Smooth muscle cell (in vitro differentiated cells): ENCODE results near the gene WNT5A. TPM values are rescaled to one million over a fixed set of nuclear protein-coding genes. Genes with fewer than 3 reads are reported as not detected.

Source experiments
- DNase-seq: peaks from one replicate; lab custom pipeline; 2025; ENCODE audit not compliant: unreplicated experiment; lab: John Stamatoyannopoulos, UW
- H2AFZ ChIP-seq: fragments of 200-600 bp; sonication (generic); 2 replicates; pipeline ENCODE4 v1.6.0; 2016; ENCODE audit warnings: antibody characterized with exemption, low read depth, mild to moderate bottlenecking
- H3F3A ChIP-seq: fragments of 200-600 bp; sonication (generic); 2 replicates; pipeline ENCODE4 v1.6.0; 2017; ENCODE audit warnings: antibody characterized with exemption, low read depth
- H3K27ac ChIP-seq: fragments of 200-600 bp; sonication (generic); 2 replicates; pipeline ENCODE4 v1.5.1; 2016; ENCODE audit warnings: low read depth, mild to moderate bottlenecking
- H3K27me3 ChIP-seq: fragments of 200-600 bp; sonication (generic); 2 replicates; pipeline ENCODE4 v1.6.1; 2016; ENCODE audit warnings: low read depth, mild to moderate bottlenecking
- H3K36me3 ChIP-seq: fragments of 200-600 bp; sonication (generic); 2 replicates; pipeline ENCODE4 v1.5.1; 2016; ENCODE audit warnings: low read depth
- H3K4me1 ChIP-seq: fragments of 200-600 bp; sonication (generic); 2 replicates; pipeline ENCODE4 v1.5.1; 2016; ENCODE audit warnings: low read depth
- H3K4me2 ChIP-seq: fragments of 200-600 bp; sonication (generic); 2 replicates; pipeline ENCODE4 v1.6.0; 2016; ENCODE audit warnings: mild to moderate bottlenecking
- H3K4me3 ChIP-seq: fragments of 200-600 bp; sonication (generic); 2 replicates; pipeline ENCODE4 v1.5.1; 2016; ENCODE audit warnings: mild to moderate bottlenecking
- H3K79me2 ChIP-seq: fragments of 200-600 bp; sonication (generic); 2 replicates; pipeline ENCODE4 v1.6.0; 2016; ENCODE audit warnings: low read depth, mild to moderate bottlenecking
- H3K9ac ChIP-seq: fragments of 200-600 bp; sonication (generic); 2 replicates; pipeline ENCODE4 v1.6.0; 2016; ENCODE audit warnings: low read depth
- H3K9me3 ChIP-seq: fragments of 200-600 bp; sonication (generic); replicated peaks from 2 replicates; pipeline ENCODE4 v1.5.1; 2016; ENCODE audit warnings: low read depth
- H4K20me1 ChIP-seq: fragments of 200-600 bp; sonication (generic); 2 replicates; pipeline ENCODE4 v1.6.0; 2016; ENCODE audit warnings: low read depth
- CTCF ChIP-seq: fragments of 200-600 bp; sonication (generic); IDR thresholded peaks from 2 replicates; pipeline ENCODE4 v1.5.1; 2017; ENCODE audit warnings: borderline replicate concordance, mild to moderate bottlenecking, antibody characterized with exemption; ENCODE audit not compliant: insufficient read depth, poor library complexity, severe bottlenecking
- WGBS: methylation state at CpG from one replicate; pipeline ENCODE4 v1.1.7; 2016; ENCODE audit warnings: low lambda C conversion rate; 5-methylcytosine and 5-hydroxymethylcytosine counted together
- polyA plus RNA-seq: library from polyadenylated mRNA; unstranded; fragments of >200 nt; fragmentation: Nextera tagmentation; extraction: Ambion mirVana; gene quantifications from 2 replicates; pipeline ENCODE4 v1.2.1, GENCODE V29; 2016
- total RNA-seq: library from RNA; depleted of rRNA; stranded (reverse); fragments of >200 nt; gene quantifications from 2 replicates; pipeline ENCODE4 v1.2.3, GENCODE V29; 2014

WNT5A gene
- total and polyA plus RNA-seq, 2 experiments from 2014 or later = 12.0 to 81.8 TPM

GRCh38 chr3:55466526-55466925 lies 20.6 kb downstream of the WNT5A start:
- H3F3A ChIP-seq = peaks cover 3% of the 10 kb centered on the region
- no peak for TF ChIP-seq CTCF
- WGBS = 95% methylated on average over 3 of the region's 3 CpGs
- H3K36me3 ChIP-seq = no peaks in the 10 kb centered on the region
- H3K27ac ChIP-seq = peak overlapping the region; percentile 71
- H4K20me1 ChIP-seq = no peaks in the 10 kb centered on the region
- H2AFZ ChIP-seq = no peak overlapping the region
- H3K27me3 ChIP-seq = no peaks in the 10 kb centered on the region
- H3K9me3 ChIP-seq = no peaks in the 10 kb centered on the region
- peak overlapping the region; percentile 21 for H3K4me2 ChIP-seq
- no peak for DNase-seq
- no peaks in the 10 kb centered on the region for H3K79me2 ChIP-seq
- no peak overlapping the region for H3K9ac ChIP-seq
- no peak overlapping the region for H3K4me3 ChIP-seq
- peaks cover 5% of the 10 kb centered on the region for H3K4me1 ChIP-seq

- DNase-seq = no peak
- no peak overlapping the region for H3K27ac ChIP-seq
- no peaks in the 10 kb centered on the region for H3K36me3 ChIP-seq
- no peak overlapping the region for H3K4me2 ChIP-seq
- H2AFZ ChIP-seq = no peak overlapping the region
- H3K9ac ChIP-seq = no peak overlapping the region
- 95% methylated on average over 1 of the region's 1 CpG for WGBS
- H3K79me2 ChIP-seq = no peaks in the 10 kb centered on the region
- no peaks in the 10 kb centered on the region for H4K20me1 ChIP-seq
- H3K9me3 ChIP-seq = no peaks in the 10 kb centered on the region
- H3F3A ChIP-seq = no peaks in the 10 kb centered on the region
- H3K4me1 ChIP-seq = no peaks in the 10 kb centered on the region
- no peak for TF ChIP-seq CTCF
- no peaks in the 10 kb centered on the region for H3K27me3 ChIP-seq
- H3K4me3 ChIP-seq = no peak overlapping the region
These were observed 25.2 kb downstream of the WNT5A start for GRCh38 chr3:55461896-55462295.

- Histone ChIP-seq H3K4me3 (no peak overlapping the region), H3F3A (no peaks in the 10 kb centered on the region), H2AFZ (no peak overlapping the region), H4K20me1 (no peaks in the 10 kb centered on the region), H3K27ac (no peak overlapping the region), H3K27me3 (no peaks in the 10 kb centered on the region), H3K36me3 (no peaks in the 10 kb centered on the region), H3K4me2 (no peak overlapping the region), H3K79me2 (no peaks in the 10 kb centered on the region), H3K9ac (no peak overlapping the region), H3K9me3 (no peaks in the 10 kb centered on the region), H3K4me1 (no peaks in the 10 kb centered on the region)
- no peak for DNase-seq
- TF ChIP-seq CTCF = no peak
These were observed 27.3 kb downstream of the WNT5A start for GRCh38 chr3:55459838-55460237.

GRCh38 chr3:55458181-55458790 lies 28.8 kb downstream of the WNT5A start:
- H4K20me1 ChIP-seq = no peaks in the 10 kb centered on the region
- no peaks in the 10 kb centered on the region for H3K4me1 ChIP-seq
- H3K9me3 ChIP-seq = no peaks in the 10 kb centered on the region
- H3K27me3 ChIP-seq = no peaks in the 10 kb centered on the region
- no peak for DNase-seq
- no peak overlapping the region for H3K9ac ChIP-seq
- H3K36me3 ChIP-seq = no peaks in the 10 kb centered on the region
- no peak for TF ChIP-seq CTCF
- no peak overlapping the region for H3K27ac ChIP-seq
- H3K4me2 ChIP-seq = no peak overlapping the region
- no peaks in the 10 kb centered on the region for H3F3A ChIP-seq
- 62% methylated on average over 5 of the region's 5 CpGs for WGBS
- no peak overlapping the region for H2AFZ ChIP-seq
- H3K79me2 ChIP-seq = no peaks in the 10 kb centered on the region
- no peak overlapping the region for H3K4me3 ChIP-seq
